ENCODE data around the gene UQCRC1. TPM values are rescaled to one million over a fixed set of nuclear protein-coding genes. Genes with fewer than 3 reads are reported as not detected.

UQCRC1 gene
- total RNA-seq, 1 donor: 299 TPM

DNA sequence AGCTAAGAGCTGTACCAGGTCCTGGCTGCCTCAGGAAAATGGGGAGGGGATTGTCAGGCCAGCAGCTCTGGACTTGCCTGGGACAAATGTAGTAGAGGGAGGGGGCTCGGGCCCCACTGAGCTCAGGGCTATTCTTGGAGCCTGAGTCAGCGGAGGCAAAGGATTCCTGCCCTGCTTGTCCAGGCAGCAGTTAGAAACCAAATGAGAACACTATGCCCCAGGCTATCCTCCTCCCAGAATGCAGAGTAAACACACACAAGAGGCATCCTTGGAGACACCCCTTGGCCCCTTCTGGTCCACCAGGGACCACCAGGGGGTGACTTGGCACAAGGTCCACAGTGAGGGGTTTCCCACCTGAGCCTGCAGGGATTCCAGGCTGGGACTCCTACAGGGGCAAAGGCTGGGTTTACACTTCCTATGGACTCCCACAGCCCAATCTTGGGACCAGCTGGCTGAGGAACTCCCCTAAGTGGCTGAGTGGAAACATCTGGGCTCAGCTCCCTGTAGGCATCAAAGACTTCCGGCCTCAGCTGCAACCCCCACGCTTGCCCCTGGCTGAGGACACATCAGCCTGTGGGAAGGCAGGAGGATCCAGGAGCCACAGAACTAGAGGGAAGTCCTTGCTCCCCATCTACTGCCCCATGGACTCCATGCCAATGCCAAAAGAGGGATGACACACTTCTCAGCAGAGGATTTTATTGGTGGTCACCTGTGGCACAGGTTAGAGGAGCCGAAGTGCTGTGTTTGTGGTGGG is 10.9 kb downstream of the UQCRC1 start:
- Histone ChIP-seq H3K27me3 (ENCODE audit: insufficient read depth, low read length) (no peaks in the 10 kb centered on the region), H3K9me3 (ENCODE audit: low read depth, low read length) (no peaks in the 10 kb centered on the region), H3K4me2 (ENCODE audit: insufficient read depth, low read length) (peak overlapping the region; percentile 69), H3K4me3 (ENCODE audit: insufficient read depth, low read length) (peak overlapping the region; percentile 38), H2AFZ (ENCODE audit: low read length) (no peak overlapping the region), H3K79me2 (ENCODE audit: insufficient read depth, low read length) (peaks cover 6% of the 10 kb centered on the region), H4K20me1 (ENCODE audit: insufficient read depth, low read length) (peaks cover 17% of the 10 kb centered on the region), H3K4me1 (ENCODE audit: insufficient read depth, low read length) (peaks cover 38% of the 10 kb centered on the region), H3K36me3 (ENCODE audit: insufficient read depth, low read length) (peaks cover 52% of the 10 kb centered on the region), H3K27ac (ENCODE audit: low read depth, low read length) (peak overlapping the region; percentile 88)
- peak; percentile 99 for DNase-seq (ENCODE audit: insufficient read length, low spot score, missing footprints)
- TF ChIP-seq, protein P1, sequence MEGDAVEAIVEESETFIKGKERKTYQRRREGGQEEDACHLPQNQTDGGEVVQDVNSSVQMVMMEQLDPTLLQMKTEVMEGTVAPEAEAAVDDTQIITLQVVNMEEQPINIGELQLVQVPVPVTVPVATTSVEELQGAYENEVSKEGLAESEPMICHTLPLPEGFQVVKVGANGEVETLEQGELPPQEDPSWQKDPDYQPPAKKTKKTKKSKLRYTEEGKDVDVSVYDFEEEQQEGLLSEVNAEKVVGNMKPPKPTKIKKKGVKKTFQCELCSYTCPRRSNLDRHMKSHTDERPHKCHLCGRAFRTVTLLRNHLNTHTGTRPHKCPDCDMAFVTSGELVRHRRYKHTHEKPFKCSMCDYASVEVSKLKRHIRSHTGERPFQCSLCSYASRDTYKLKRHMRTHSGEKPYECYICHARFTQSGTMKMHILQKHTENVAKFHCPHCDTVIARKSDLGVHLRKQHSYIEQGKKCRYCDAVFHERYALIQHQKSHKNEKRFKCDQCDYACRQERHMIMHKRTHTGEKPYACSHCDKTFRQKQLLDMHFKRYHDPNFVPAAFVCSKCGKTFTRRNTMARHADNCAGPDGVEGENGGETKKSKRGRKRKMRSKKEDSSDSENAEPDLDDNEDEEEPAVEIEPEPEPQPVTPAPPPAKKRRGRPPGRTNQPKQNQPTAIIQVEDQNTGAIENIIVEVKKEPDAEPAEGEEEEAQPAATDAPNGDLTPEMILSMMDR (IDR thresholded peaks at IDR 0.05; ENCODE audit: extremely low read depth, low read depth, low read length): no peak

DNA sequence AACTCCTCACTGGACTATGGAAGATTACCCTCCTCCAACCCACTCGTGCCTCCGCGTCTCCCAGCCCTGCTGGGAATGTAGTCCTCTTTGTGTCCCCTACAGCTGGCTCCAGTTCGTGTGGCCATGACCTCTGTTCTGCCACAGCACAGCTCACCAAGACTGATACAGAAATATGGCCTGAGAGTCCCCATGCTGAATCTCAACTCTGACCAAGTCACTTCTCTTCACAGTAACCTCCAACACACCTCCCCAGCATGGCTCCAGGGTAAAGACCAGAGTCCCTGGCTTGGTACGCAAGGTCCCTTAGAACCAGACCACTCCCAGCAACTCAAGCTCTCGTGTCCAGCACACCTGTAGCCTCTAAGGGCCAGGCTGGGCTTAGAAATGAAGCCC is 12.0 kb downstream of the UQCRC1 start:
- Histone ChIP-seq H3K4me3 (ENCODE audit: insufficient read depth, low read length) (no peak overlapping the region), H3K27ac (ENCODE audit: low read depth, low read length) (peak overlapping the region; percentile 88), H3K4me1 (ENCODE audit: insufficient read depth, low read length) (peaks cover 38% of the 10 kb centered on the region), H3K79me2 (ENCODE audit: insufficient read depth, low read length) (peaks cover 6% of the 10 kb centered on the region), H3K27me3 (ENCODE audit: insufficient read depth, low read length) (no peaks in the 10 kb centered on the region), H3K9me3 (ENCODE audit: low read depth, low read length) (no peaks in the 10 kb centered on the region), H3K36me3 (ENCODE audit: insufficient read depth, low read length) (peaks cover 42% of the 10 kb centered on the region), H4K20me1 (ENCODE audit: insufficient read depth, low read length) (peaks cover 13% of the 10 kb centered on the region), H3K4me2 (ENCODE audit: insufficient read depth, low read length) (no peak overlapping the region), H2AFZ (ENCODE audit: low read length) (no peak overlapping the region)
- TF ChIP-seq, protein P1 (IDR thresholded peaks at IDR 0.05; ENCODE audit: extremely low read depth, low read depth, low read length): no peak
- peak; percentile 74 for DNase-seq (ENCODE audit: insufficient read length, low spot score, missing footprints)

GRCh38 chr3:48596676-48597407 is 12.6 kb downstream of the UQCRC1 start:
- DNase-seq (ENCODE audit: insufficient read length, low spot score, missing footprints): peak; percentile 62
- H3K79me2 ChIP-seq (ENCODE audit: insufficient read depth, low read length): peaks cover 6% of the 10 kb centered on the region
- H2AFZ ChIP-seq (ENCODE audit: low read length): no peak overlapping the region
- no peak overlapping the region for H3K27ac ChIP-seq (ENCODE audit: low read depth, low read length)
- no peaks in the 10 kb centered on the region for H3K27me3 ChIP-seq (ENCODE audit: insufficient read depth, low read length)
- no peak overlapping the region for H3K4me2 ChIP-seq (ENCODE audit: insufficient read depth, low read length)
- peaks cover 13% of the 10 kb centered on the region for H4K20me1 ChIP-seq (ENCODE audit: insufficient read depth, low read length)
- H3K36me3 ChIP-seq (ENCODE audit: insufficient read depth, low read length): peaks cover 39% of the 10 kb centered on the region
- no peaks in the 10 kb centered on the region for H3K9me3 ChIP-seq (ENCODE audit: low read depth, low read length)
- TF ChIP-seq, protein P1 (IDR thresholded peaks at IDR 0.05; ENCODE audit: extremely low read depth, low read depth, low read length): no peak
- H3K4me3 ChIP-seq (ENCODE audit: insufficient read depth, low read length): no peak overlapping the region
- peaks cover 38% of the 10 kb centered on the region for H3K4me1 ChIP-seq (ENCODE audit: insufficient read depth, low read length)

GRCh38 chr3:48596157-48596556 is 13.3 kb downstream of the UQCRC1 start:
- H2AFZ ChIP-seq (ENCODE audit: low read length): no peak overlapping the region
- no peak overlapping the region for H3K4me3 ChIP-seq (ENCODE audit: insufficient read depth, low read length)
- H3K4me1 ChIP-seq (ENCODE audit: insufficient read depth, low read length): peaks cover 38% of the 10 kb centered on the region
- H4K20me1 ChIP-seq (ENCODE audit: insufficient read depth, low read length): peaks cover 13% of the 10 kb centered on the region
- peaks cover 32% of the 10 kb centered on the region for H3K36me3 ChIP-seq (ENCODE audit: insufficient read depth, low read length)
- no peaks in the 10 kb centered on the region for H3K9me3 ChIP-seq (ENCODE audit: low read depth, low read length)
- peak; percentile 73 for DNase-seq (ENCODE audit: insufficient read length, low spot score, missing footprints)
- H3K27ac ChIP-seq (ENCODE audit: low read depth, low read length): peak overlapping the region; percentile 17
- no peaks in the 10 kb centered on the region for H3K27me3 ChIP-seq (ENCODE audit: insufficient read depth, low read length)
- no peak overlapping the region for H3K4me2 ChIP-seq (ENCODE audit: insufficient read depth, low read length)
- H3K79me2 ChIP-seq (ENCODE audit: insufficient read depth, low read length): peaks cover 6% of the 10 kb centered on the region
- TF ChIP-seq, protein P1 (IDR thresholded peaks at IDR 0.05; ENCODE audit: extremely low read depth, low read depth, low read length): no peak

All from osteoblast (primary cell).